K562 (cell line): ENCODE measurements around the gene ABCA3. TPM values are rescaled to one million over a fixed set of nuclear protein-coding genes. Genes with fewer than 3 reads are reported as not detected.
A peak's percentile ranks its signal among the peaks of the same experiment; 100 is the strongest.

ENCODE experiments used
- HDAC3 ChIP-seq: fragments of 450-650 bp; IDR thresholded peaks from 2 replicates; pipeline ENCODE4 v1.6.1; 2018; ENCODE audit warnings: borderline replicate concordance, mild to moderate bottlenecking, moderate library complexity; ENCODE audit not compliant: partially characterized antibody
- MEIS2 ChIP-seq: fragments of 450-650 bp; IDR thresholded peaks from 2 replicates; pipeline ENCODE4 v1.6.1; 2014; ENCODE audit warnings: mild to moderate bottlenecking; ENCODE audit not compliant: partially characterized antibody
- PRDM10 ChIP-seq: fragments of 450-650 bp; IDR thresholded peaks from 2 replicates; pipeline ENCODE4 v1.6.1; 2018; ENCODE audit not compliant: partially characterized antibody
- RFX1 ChIP-seq: fragments of 450-650 bp; IDR thresholded peaks from 2 replicates; pipeline ENCODE4 v1.6.1; 2016; ENCODE audit warnings: mild to moderate bottlenecking, moderate library complexity
- ZNF583 ChIP-seq: fragments of 250-450 bp; sonication (Bioruptor Pico); IDR thresholded peaks from 2 replicates; pipeline ENCODE4 v1.4.0; 2020
- polyA plus RNA-seq, 8 experiments: library from polyadenylated mRNA; depleted of rRNA in 4 of 8; stranded (reverse) in 5 of 8; unstranded in 3 of 8; fragments of >200 nt; fragmentation: Nextera tagmentation in 2 of 8; fragmentation: Illumina TruSeq in 1 of 8; extraction: Ambion mirVana in 2 of 8; extraction: Trizol in 1 of 8; gene quantifications; 2 replicates each; pipeline versions ENCODE4 v1.2.1 to v1.2.3, GENCODE V29; 2011 to 2014; ENCODE audit warnings: inconsistent platforms in 1 of 8, missing spikeins in 1 of 8
- total RNA-seq, 7 experiments: library from RNA; depleted of rRNA in 6 of 7; stranded (reverse); fragments of >200 nt in 6 of 7; fragmentation: Illumina TruSeq in 2 of 7; extraction: Trizol in 2 of 7; gene quantifications; 2 replicates each; pipeline versions ENCODE4 v1.2.1 to v1.2.3, GENCODE V29; 2011 to 2021; ENCODE audit warnings: low replicate concordance in 1 of 7
- TF ChIP-seq, protein P1 (sequence below): fragments of 200-600 bp; sonication (generic); IDR thresholded peaks from one replicate; pipeline ENCODE4 v1.6.1; 2012; ENCODE audit warnings: mild to moderate bottlenecking, low read depth, low read length, inconsistent platforms
- TF ChIP-seq, protein P2 (sequence below): sonication (generic); formaldehyde crosslinking; IDR thresholded peaks from 2 replicates; pipeline ENCODE4 v1.8.1; 2022; ENCODE audit warnings: missing genetic modification reagents
- TF ChIP-seq, protein P3 (sequence below): fragments of 450-650 bp; IDR thresholded peaks from 2 replicates; pipeline ENCODE4 v1.6.1; 2016; ENCODE audit warnings: mild to moderate bottlenecking

Gene ABCA3
- total and polyA plus RNA-seq, 9 of the 15 experiments (the other 6 are each of a cell fraction or from before 2014, with no cell fraction given): 0.66 to 23.7 (median 6.9) TPM

DNA sequence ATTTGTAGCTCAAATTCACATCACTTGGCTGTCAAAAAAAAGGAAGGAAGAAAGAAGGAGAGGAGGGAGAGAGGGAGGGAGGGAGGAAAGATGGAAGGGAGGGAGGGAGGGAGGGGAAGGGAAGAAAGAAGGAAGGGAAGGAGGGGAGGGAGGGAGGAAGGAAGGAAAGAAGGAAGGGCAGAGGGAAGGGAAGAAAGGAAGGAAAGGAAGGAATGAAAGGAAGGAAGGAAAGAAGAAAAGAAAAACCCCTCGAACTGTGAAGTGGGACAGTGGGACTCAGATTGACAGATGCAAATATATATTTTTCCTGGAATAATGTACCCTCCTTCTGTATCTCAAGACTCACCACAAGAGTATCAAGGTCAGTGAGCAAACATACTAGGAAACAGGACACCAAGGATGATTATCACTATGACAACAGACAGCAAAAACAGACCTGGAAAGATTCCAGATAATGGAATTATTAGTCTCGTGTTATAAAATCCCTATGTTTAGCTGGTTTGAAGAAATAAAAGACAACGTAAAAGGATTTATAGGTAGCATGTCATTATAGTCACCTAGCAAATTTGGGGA lies 24.2 kb upstream of the ABCA3 start (continued):
- TF ChIP-seq PRDM10 (peak; percentile 89), RFX1 (peak; percentile 87), MEIS2 (peak; percentile 24), HDAC3 (no peak), ZNF583 (no peak)
- TF ChIP-seq, protein P1, sequence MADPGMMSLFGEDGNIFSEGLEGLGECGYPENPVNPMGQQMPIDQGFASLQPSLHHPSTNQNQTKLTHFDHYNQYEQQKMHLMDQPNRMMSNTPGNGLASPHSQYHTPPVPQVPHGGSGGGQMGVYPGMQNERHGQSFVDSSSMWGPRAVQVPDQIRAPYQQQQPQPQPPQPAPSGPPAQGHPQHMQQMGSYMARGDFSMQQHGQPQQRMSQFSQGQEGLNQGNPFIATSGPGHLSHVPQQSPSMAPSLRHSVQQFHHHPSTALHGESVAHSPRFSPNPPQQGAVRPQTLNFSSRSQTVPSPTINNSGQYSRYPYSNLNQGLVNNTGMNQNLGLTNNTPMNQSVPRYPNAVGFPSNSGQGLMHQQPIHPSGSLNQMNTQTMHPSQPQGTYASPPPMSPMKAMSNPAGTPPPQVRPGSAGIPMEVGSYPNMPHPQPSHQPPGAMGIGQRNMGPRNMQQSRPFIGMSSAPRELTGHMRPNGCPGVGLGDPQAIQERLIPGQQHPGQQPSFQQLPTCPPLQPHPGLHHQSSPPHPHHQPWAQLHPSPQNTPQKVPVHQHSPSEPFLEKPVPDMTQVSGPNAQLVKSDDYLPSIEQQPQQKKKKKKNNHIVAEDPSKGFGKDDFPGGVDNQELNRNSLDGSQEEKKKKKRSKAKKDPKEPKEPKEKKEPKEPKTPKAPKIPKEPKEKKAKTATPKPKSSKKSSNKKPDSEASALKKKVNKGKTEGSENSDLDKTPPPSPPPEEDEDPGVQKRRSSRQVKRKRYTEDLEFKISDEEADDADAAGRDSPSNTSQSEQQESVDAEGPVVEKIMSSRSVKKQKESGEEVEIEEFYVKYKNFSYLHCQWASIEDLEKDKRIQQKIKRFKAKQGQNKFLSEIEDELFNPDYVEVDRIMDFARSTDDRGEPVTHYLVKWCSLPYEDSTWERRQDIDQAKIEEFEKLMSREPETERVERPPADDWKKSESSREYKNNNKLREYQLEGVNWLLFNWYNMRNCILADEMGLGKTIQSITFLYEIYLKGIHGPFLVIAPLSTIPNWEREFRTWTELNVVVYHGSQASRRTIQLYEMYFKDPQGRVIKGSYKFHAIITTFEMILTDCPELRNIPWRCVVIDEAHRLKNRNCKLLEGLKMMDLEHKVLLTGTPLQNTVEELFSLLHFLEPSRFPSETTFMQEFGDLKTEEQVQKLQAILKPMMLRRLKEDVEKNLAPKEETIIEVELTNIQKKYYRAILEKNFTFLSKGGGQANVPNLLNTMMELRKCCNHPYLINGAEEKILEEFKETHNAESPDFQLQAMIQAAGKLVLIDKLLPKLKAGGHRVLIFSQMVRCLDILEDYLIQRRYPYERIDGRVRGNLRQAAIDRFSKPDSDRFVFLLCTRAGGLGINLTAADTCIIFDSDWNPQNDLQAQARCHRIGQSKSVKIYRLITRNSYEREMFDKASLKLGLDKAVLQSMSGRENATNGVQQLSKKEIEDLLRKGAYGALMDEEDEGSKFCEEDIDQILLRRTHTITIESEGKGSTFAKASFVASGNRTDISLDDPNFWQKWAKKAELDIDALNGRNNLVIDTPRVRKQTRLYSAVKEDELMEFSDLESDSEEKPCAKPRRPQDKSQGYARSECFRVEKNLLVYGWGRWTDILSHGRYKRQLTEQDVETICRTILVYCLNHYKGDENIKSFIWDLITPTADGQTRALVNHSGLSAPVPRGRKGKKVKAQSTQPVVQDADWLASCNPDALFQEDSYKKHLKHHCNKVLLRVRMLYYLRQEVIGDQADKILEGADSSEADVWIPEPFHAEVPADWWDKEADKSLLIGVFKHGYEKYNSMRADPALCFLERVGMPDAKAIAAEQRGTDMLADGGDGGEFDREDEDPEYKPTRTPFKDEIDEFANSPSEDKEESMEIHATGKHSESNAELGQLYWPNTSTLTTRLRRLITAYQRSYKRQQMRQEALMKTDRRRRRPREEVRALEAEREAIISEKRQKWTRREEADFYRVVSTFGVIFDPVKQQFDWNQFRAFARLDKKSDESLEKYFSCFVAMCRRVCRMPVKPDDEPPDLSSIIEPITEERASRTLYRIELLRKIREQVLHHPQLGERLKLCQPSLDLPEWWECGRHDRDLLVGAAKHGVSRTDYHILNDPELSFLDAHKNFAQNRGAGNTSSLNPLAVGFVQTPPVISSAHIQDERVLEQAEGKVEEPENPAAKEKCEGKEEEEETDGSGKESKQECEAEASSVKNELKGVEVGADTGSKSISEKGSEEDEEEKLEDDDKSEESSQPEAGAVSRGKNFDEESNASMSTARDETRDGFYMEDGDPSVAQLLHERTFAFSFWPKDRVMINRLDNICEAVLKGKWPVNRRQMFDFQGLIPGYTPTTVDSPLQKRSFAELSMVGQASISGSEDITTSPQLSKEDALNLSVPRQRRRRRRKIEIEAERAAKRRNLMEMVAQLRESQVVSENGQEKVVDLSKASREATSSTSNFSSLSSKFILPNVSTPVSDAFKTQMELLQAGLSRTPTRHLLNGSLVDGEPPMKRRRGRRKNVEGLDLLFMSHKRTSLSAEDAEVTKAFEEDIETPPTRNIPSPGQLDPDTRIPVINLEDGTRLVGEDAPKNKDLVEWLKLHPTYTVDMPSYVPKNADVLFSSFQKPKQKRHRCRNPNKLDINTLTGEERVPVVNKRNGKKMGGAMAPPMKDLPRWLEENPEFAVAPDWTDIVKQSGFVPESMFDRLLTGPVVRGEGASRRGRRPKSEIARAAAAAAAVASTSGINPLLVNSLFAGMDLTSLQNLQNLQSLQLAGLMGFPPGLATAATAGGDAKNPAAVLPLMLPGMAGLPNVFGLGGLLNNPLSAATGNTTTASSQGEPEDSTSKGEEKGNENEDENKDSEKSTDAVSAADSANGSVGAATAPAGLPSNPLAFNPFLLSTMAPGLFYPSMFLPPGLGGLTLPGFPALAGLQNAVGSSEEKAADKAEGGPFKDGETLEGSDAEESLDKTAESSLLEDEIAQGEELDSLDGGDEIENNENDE: no peak
- TF ChIP-seq, protein P2, sequence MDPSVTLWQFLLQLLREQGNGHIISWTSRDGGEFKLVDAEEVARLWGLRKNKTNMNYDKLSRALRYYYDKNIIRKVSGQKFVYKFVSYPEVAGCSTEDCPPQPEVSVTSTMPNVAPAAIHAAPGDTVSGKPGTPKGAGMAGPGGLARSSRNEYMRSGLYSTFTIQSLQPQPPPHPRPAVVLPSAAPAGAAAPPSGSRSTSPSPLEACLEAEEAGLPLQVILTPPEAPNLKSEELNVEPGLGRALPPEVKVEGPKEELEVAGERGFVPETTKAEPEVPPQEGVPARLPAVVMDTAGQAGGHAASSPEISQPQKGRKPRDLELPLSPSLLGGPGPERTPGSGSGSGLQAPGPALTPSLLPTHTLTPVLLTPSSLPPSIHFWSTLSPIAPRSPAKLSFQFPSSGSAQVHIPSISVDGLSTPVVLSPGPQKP: no peak
- TF ChIP-seq, protein P3, sequence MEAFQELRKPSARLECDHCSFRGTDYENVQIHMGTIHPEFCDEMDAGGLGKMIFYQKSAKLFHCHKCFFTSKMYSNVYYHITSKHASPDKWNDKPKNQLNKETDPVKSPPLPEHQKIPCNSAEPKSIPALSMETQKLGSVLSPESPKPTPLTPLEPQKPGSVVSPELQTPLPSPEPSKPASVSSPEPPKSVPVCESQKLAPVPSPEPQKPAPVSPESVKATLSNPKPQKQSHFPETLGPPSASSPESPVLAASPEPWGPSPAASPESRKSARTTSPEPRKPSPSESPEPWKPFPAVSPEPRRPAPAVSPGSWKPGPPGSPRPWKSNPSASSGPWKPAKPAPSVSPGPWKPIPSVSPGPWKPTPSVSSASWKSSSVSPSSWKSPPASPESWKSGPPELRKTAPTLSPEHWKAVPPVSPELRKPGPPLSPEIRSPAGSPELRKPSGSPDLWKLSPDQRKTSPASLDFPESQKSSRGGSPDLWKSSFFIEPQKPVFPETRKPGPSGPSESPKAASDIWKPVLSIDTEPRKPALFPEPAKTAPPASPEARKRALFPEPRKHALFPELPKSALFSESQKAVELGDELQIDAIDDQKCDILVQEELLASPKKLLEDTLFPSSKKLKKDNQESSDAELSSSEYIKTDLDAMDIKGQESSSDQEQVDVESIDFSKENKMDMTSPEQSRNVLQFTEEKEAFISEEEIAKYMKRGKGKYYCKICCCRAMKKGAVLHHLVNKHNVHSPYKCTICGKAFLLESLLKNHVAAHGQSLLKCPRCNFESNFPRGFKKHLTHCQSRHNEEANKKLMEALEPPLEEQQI: no peak
